GM12872 (cell line): ENCODE measurements around the gene PLEKHG4.

Source experiments
- CTCF ChIP-seq: IDR thresholded peaks from 3 replicates; pipeline ENCODE4 v1.5.1; 2011; ENCODE audit warnings: low read depth, mild to moderate bottlenecking, low read length, moderate library complexity; ENCODE audit not compliant: insufficient read depth

PLEKHG4 gene

GRCh38 chr16:67280090-67281015 lies 1.0 kb downstream of the PLEKHG4 start:
- no peak for TF ChIP-seq CTCF

GRCh38 chr16:67281536-67282446 lies 2.5 kb downstream of the PLEKHG4 start:
- no peak for TF ChIP-seq CTCF

- no peak for TF ChIP-seq CTCF
Measured at GRCh38 chr16:67282447-67282805, 3.1 kb downstream of the PLEKHG4 start.

GRCh38 chr16:67283039-67283825 lies 3.9 kb downstream of the PLEKHG4 start:
- peak; percentile 13; the same call in 1 of the 3 replicates for TF ChIP-seq CTCF

- no peak for TF ChIP-seq CTCF
Measured at GRCh38 chr16:67283826-67284555, 4.7 kb downstream of the PLEKHG4 start.

- TF ChIP-seq CTCF: 0 out of 3 replicates have a peak, but pooled peaks have one; percentile 25
Measured at GRCh38 chr16:67284699-67285646, 5.6 kb downstream of the PLEKHG4 start.
